HG03139 (cell line): ENCODE results near the gene TSSC4.

Experiments
- ATAC-seq: cut with Tn5 transposase; IDR thresholded peaks from one replicate; pipeline ENCODE4 v1.9.1; 2021; ENCODE audit not compliant: unreplicated experiment

TSSC4 gene

DNA sequence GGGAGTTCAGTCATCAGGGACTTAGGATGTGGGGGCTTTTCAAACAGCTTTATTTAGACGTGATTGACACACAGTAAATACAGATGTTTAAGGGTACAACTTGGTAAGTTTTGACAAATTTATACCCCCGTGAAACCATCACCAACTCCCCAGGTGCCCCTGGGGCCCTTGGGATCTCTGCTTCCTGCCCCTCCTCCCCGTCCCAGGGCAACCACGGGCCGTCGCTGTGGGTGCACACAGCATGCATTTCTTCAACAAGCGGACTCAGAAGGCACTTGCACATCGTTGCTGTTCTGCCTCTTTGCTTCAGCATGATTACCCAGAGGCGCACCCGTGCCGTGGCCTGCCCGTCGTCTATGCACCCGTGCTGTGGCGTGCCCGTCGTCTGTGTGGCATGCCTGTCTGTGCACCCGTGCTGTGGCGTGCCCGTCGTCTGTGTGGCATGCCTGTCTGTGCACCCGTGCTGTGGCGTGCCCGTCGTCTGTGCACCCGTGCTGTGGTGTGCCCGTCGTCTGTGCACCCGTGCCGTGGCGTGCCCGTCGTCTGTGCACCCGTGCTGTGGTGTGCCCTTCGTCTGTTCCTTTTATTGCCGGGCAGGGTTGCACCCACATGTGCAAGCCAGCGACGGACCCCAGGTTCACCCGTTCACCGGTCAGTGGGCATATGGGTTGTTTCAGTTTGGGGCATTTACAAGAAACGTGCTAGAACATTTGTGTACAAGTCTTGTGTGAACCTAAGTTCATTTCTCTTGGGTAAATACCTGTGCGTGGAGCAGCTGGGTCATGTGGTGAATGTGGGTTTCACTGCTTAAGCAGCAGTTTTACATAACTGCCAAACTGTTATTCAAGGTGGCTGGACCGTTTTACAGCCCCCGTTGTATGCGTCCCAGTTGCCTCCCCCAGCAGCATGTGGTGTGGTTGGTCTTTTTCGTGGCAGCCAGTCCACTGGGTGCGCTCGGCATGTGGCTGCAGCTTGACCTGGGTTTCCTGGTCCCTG lies 15.1 kb upstream of the TSSC4 start:
- no peak for ATAC-seq

DNA sequence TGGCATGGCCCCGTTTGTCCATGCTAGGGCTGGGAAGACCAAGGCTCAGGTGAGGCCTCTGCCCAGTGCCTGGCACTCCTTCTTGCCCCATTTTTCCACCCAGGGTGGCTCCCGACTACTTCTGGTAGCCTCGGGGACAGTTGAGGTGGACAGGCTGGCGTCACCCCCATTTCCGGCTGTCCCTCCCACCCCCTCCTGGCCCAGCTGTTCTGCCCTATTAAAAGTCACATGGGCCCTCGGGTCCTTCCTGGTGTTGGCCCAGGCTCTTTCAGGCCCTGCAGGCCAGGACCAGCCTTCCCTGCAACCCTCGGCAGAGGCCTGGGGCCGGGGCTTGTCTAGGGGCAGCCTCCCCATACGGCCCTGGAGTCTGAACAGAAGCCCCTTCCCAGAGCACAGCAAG lies 14.0 kb upstream of the TSSC4 start:
- ATAC-seq: no peak

DNA sequence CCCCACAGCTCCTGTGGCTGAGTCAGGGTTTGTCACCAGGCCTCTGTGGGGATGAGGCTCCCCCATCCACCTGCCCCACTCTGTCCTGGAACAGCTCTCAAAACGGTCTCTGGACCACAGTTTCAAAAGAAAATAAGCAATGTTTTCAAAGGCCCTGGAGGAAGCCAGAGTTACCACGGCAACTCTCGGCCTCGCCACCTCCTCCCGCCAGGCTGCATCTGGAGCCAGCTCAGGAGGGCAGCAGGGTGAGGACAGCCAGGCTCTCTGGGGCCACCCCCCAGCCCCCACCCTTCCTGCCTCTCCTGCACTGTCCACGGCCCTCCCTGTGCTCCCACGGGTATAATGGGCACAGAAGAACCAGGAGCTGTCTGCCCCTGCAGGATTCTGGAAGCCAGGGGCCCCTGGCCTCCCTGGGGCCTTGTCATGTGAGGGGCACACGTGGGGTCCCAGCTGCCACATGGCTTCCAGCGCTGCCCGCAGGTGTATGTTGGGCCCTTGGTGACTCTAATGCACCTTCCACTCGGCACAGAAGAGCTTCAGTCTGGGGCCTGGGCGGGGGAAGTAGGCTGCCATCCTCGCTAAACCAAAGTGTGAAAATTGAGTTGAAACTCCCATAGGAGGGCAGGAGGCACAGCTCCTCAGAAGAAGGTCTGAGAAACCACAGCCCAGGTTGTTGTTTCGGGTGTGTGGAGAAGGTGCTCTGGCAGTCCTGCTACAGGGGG lies 13.1 kb upstream of the TSSC4 start:
- no peak for ATAC-seq

GRCh38 chr11:2388431-2389376 lies 11.8 kb upstream of the TSSC4 start:
- no peak for ATAC-seq

DNA sequence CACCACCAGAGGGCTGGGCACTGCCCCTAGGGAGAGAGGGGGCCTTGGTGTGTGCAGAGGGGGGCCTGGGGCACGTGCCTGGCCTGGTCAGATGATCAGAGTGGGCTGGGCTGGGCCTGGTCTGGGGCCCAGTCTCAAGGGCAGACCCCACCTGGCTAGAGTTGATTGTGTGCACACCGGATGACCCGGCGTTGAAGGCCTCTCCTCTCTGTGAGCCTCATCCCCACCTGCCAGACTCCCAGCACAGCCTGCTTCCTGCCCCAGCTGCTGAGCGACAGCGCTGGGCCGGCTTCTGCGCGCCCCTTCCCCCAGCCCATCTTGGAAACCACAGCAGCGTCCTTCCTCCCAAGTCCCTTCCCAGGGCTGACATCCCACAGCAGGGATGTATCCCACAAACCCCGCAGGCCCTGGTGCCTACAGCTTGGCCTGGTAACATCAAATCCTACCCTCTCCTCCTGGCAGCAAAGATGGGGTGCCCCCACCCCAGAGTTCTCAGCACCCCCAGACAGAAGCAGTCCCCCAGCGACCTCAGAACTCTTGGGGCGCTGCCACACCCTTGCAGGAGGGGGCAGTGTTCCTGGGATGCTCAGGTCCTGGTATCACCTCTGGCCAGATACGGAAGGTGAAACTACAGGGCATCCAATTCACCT lies 11.0 kb upstream of the TSSC4 start:
- no peak for ATAC-seq

DNA sequence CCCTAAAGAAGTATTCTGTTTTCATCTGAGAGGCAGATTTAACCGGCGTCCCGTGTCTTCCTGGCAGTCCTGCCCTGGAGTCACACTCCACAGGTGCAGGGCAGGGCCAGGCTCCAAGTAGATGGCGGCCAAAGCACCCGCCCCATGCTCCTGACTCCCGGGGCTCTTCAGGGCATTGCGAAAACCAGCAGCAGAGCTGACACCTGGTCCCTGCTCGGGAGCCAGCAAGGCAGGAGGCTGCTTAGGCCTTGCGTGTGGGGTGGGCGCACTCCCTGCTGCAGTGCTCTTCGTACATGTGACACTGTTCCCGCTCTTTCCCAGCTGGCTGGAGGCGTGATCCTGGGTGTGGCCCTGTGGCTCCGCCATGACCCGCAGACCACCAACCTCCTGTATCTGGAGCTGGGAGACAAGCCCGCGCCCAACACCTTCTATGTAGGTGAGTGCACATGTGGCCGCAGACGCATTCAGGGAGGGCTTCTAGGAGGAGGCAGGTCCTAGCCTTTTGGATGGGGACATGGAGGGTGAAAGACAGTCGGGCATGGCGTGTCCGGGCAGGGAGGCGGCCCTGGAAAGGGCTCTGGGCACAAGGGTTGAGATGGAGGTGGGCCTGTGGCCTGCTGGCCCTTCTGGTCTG lies 10.3 kb upstream of the TSSC4 start:
- no peak for ATAC-seq

DNA sequence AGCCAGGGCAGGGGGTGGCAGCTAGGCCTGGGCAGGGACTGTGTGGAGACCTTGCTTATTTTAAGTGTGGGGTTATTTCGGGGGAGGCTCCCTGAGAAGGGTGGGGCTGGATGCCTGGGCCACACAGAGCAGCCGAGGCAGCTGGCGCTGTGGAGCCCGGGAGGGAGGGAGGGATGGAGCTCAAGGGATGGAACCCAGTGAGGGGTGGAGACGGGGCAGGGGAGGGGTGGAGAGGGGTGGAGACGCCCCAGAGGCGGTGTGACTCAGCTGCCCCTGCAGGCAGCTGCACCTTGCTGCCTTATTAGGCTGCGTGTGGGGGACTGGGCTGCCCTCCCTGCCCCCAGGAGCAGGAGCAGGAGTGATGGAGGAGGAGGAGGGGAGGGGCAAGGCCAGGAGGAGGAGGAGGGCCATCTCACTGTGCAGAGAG lies 9.8 kb upstream of the TSSC4 start:
- no peak for ATAC-seq

DNA sequence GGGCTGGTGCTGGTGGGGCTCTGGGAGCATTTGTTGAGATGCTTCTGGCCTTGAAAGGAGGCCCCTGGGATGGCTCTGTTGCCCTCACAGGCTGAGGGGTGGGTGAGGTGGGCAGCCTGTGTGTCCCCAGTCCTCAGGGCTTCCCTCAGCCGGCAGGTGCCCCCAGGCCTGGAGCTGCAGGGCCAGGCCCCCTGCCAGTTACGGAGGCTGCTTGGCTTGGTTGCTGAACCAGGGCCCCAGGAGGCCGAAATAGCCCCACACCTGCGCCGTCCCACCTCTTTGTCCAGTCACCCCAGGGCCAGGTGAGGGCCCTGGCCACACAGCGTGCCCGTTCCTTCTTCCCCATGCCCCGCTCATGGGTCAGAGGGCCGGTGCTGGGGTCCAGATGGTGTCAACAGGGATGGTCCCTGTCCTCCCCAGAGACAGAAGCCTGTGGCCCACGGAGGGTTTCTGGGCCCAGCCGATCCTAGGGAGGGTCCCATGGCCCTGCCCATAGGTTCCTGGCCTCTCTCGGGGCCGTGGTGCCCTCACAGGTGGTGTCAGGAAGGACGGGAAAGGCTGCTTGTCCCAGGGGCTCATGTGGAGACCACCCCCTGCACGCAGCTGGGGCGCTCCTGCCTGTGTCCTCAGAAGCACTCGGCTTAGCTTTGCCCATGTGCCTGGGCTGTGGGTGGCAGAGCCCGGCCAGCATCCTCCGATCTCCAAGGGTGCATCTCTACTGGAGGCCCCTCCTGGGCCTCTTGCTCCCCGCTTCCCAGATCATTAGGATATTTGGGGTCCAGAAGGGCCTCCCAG lies 9.2 kb upstream of the TSSC4 start:
- no peak for ATAC-seq

- ATAC-seq: no peak
Measured at GRCh38 chr11:2392241-2392959, 8.2 kb upstream of the TSSC4 start.

- no peak for ATAC-seq
Measured at GRCh38 chr11:2393111-2393868, 7.3 kb upstream of the TSSC4 start.

DNA sequence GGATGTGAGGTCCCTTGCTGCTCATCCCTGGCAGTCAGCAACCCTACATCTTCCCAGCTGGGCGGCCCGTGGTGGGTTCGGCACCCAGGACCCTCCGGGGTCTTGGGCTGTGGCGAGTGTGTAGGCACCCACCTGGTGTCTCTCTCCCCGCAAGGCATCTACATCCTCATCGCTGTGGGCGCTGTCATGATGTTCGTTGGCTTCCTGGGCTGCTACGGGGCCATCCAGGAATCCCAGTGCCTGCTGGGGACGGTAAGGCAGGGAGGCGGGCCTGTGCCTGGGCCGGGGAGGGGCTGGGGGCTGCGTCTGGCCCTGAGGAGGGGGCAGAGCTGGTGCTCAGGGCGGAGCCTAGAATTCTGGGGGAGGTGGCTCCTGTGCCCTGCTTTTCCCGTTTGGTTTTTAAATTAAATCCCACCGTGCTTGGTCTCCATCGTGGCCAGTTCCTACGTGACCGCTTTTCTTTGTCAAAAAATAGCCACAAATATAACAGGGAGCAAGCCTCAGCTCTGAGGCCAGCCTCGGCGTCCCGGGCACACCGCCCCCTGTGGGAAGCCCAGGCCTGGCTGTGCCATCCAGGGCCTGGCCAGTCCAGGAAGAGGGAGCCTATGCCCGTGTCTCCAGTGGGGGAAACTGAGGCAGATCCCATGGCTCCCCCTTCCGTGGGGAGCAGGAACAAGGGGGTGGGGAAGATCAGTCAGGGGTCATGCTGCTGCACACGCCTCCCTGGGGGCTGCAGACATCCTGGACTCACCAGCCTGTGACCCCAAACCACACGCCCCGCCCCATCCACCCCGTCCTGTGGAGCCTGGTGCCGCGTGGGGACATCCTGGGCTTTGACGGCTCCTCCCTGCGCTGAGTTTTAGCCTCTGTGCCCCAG lies 6.4 kb upstream of the TSSC4 start:
- no peak for ATAC-seq

DNA sequence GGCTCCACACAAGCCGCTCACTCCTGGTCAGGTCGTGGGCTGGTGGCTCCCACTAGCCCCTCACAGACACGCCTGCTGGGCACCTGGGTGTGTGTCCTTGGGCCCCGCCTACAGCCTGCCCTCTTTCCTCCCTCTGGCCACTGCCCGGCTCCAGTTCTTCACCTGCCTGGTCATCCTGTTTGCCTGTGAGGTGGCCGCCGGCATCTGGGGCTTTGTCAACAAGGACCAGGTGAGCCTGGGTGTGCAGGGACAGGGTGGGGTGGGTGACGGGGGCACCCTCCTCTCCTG lies 5.8 kb upstream of the TSSC4 start:
- no peak for ATAC-seq

DNA sequence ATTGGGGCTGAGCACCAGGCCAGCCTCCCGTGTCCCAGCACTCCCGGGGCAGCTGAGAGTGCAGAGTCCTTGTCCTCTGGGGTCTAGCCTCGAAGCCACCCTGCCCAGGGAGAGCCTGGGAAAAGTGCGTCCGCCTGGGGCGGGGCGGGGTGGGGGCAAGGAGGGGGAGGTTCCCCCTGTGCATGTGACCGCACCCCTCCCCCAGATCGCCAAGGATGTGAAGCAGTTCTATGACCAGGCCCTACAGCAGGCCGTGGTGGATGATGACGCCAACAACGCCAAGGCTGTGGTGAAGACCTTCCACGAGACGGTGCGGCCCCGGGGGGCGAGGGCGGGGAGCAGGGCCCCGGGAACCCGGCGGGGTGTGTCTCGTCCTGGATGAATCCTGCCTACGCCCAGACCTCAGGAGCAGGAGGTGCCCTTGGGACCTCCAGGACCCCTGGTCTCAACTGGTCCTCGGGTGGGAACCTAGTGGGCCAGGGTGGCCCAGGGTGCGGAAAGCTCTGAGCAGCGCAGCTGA lies 5.3 kb upstream of the TSSC4 start:
- ATAC-seq: no peak

DNA sequence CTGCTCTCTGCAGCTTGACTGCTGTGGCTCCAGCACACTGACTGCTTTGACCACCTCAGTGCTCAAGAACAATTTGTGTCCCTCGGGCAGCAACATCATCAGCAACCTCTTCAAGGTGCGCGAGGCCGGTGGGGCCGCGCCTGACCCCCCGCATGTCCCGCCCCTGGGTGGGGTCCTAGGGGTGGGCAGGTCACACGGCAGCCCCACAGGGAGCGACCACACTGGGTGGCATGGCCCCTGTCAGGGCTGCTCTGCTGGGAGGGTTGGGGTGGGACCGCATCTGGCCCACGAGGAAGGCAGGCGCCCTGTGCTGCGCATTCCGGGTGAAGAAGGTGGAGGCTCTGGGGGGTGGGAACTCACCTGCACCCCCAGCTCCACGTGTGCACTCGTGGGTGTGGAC lies 4.7 kb upstream of the TSSC4 start:
- no peak for ATAC-seq

DNA sequence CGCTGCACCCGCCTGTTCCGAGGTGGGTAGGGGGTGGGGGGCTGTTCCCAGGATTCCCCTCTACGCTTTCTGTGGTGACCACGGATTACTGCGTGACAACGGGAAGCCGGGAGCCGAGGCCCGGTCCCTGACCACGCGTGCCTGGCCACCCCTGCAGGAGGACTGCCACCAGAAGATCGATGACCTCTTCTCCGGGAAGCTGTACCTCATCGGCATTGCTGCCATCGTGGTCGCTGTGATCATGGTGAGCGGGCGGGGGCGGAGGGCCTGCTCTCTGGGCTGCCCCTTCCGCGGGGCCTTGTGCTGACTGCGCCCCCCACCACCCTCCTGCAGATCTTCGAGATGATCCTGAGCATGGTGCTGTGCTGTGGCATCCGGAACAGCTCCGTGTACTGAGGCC lies 4.1 kb upstream of the TSSC4 start:
- no peak for ATAC-seq

DNA sequence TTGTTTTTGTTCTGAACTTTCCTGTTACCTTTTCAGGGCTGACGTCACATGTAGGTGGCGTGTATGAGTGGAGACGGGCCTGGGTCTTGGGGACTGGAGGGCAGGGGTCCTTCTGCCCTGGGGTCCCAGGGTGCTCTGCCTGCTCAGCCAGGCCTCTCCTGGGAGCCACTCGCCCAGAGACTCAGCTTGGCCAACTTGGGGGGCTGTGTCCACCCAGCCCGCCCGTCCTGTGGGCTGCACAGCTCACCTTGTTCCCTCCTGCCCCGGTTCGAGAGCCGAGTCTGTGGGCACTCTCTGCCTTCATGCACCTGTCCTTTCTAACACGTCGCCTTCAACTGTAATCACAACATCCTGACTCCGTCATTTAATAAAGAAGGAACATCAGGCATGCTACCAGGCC lies 3.5 kb upstream of the TSSC4 start:
- no peak for ATAC-seq
